CD8-positive, alpha-beta memory T cell (primary cell): ENCODE measurements around the gene AFMID. TPM values are rescaled to one million over a fixed set of nuclear protein-coding genes. Genes with fewer than 3 reads are reported as not detected.
"Not testable (repeated sequence)": the region's sequence is repeated elsewhere in the genome, so short reads cannot be mapped to it uniquely, and the experiment has no call there.

ENCODE experiments used
- CTCF ChIA-PET: fragments of 350-600 bp; sonication (Branson Sonifier 250); formaldehyde crosslinking; loops from one replicate; lab custom pipeline; 2021; ENCODE audit warnings: antibody characterized with exemption; lab: Charles Lee
- POLR2A ChIA-PET: fragments of 350-600 bp; sonication (Branson Sonifier 250); formaldehyde crosslinking; loops from one replicate; lab custom pipeline; 2021; ENCODE audit warnings: antibody characterized with exemption; lab: Charles Lee
- DNase-seq, 5 donors: peaks; one replicate each; pipeline versions ENCODE4 v3.0.0 to v3.0.0-alpha.2; 2020 to 2022; ENCODE audit warnings: mixed read lengths in 1 of 5
- H3K27ac ChIP-seq: one replicate; pipeline ENCODE4 v1.7.0; 2013; ENCODE audit warnings: low read depth, mild to moderate bottlenecking, low read length, moderate library complexity
- H3K27me3 ChIP-seq: 2 replicates; pipeline ENCODE4 v1.7.0; 2013; ENCODE audit warnings: low read length, mild to moderate bottlenecking; ENCODE audit not compliant: insufficient read depth, poor library complexity, severe bottlenecking
- H3K36me3 ChIP-seq: 2 replicates; pipeline ENCODE4 v1.7.0; 2013; ENCODE audit warnings: mild to moderate bottlenecking, low read length, moderate library complexity; ENCODE audit not compliant: insufficient read depth
- H3K4me1 ChIP-seq: 2 replicates; pipeline ENCODE4 v1.7.0; 2013; ENCODE audit warnings: mild to moderate bottlenecking, low read length, moderate library complexity; ENCODE audit not compliant: insufficient read depth
- H3K4me3 ChIP-seq: 2 replicates; pipeline ENCODE4 v1.7.0; 2013; ENCODE audit warnings: mild to moderate bottlenecking, low read length
- H3K9me3 ChIP-seq: 2 replicates; pipeline ENCODE4 v1.7.0; 2013; ENCODE audit warnings: mild to moderate bottlenecking, low read length
- H3K27ac Mint-ChIP-seq, 8 donors: one replicate each; pipeline ENCODE4 v1.8.0; 2020 to 2021; ENCODE audit warnings: mixed read lengths in 8 of 8, mild to moderate bottlenecking in 6 of 8, inconsistent platforms in 3 of 8, moderate library complexity in 3 of 8
- H3K27me3 Mint-ChIP-seq, 2 donors: one replicate each; pipeline ENCODE4 v1.8.0; 2020 to 2021; ENCODE audit warnings: mixed read lengths in 2 of 2, mild to moderate bottlenecking in 1 of 2, moderate library complexity in 1 of 2
- H3K36me3 Mint-ChIP-seq, 3 donors: one replicate each; pipeline ENCODE4 v1.8.0; 2020 to 2021; ENCODE audit warnings: mixed read lengths in 3 of 3, inconsistent platforms in 1 of 3, mild to moderate bottlenecking in 1 of 3
- H3K4me1 Mint-ChIP-seq, 3 donors: one replicate each; pipeline ENCODE4 v1.8.0; 2020 to 2021; ENCODE audit warnings: mixed read lengths in 3 of 3, inconsistent platforms in 1 of 3, mild to moderate bottlenecking in 1 of 3
- H3K4me3 Mint-ChIP-seq, 7 donors: one replicate each; pipeline ENCODE4 v1.8.0; 2020 to 2021; ENCODE audit warnings: mixed read lengths in 7 of 7, mild to moderate bottlenecking in 6 of 7, moderate library complexity in 4 of 7, inconsistent platforms in 2 of 7
- H3K9me3 Mint-ChIP-seq, 5 donors: one replicate each; pipeline ENCODE4 v1.8.0; 2020 to 2022; ENCODE audit warnings: mixed read lengths in 5 of 5, mild to moderate bottlenecking in 3 of 5, moderate library complexity in 2 of 5, inconsistent platforms in 1 of 5
- polyA plus RNA-seq: library from polyadenylated mRNA; unstranded; fragments of 300-500 nt; fragmentation: Illumina TruSeq; gene quantifications from one replicate; pipeline ENCODE4 v1.2.3, GENCODE V29; 2021
- total RNA-seq, 2 experiments: library from RNA; stranded (reverse); gene quantifications; one replicate each; pipeline ENCODE4 v1.2.3, GENCODE V29; 2021

The AFMID gene
- total and polyA plus RNA-seq, 3 experiments from 2014 or later = 1.4 to 30.2 (median 24.7) TPM

DNA sequence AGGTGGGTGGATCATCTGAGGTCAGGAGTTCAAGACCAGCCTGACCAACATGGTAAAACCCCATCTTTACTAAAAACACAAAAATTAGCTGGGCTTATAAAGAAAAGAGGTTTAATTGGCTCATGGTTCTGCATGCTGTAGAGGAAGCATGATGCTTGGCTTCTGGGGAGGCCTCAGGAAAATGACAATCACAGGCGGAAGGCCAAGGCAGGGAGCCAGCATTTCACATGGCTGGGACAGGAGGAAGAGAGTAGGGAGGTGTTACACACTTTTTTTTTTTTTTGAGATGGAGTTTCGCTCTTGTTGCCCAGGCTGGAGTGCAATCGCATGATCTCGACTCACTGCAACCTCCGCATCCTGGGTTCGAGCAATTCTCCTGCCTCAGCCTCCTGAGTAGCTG lies 47.9 kb downstream of the AFMID start:
- H3K4me1 ChIP-seq, POLR2A ChIA-PET, H3K9me3 ChIP-seq, H3K4me3 Mint-ChIP-seq, H3K36me3 Mint-ChIP-seq, DNase-seq, H3K36me3 ChIP-seq, H3K27ac ChIP-seq, H3K27ac Mint-ChIP-seq, H3K4me3 ChIP-seq, H3K9me3 Mint-ChIP-seq: not testable (repeated sequence)
- peaks cover 19 to 30% of the 10 kb centered on the region in 2 donors for H3K27me3 Mint-ChIP-seq
- CTCF ChIA-PET = interaction anchor here (1.3 kb wide), 1 partner anchor 16 kb away, joined by 3 read pairs; no protein-coding TSS in a partner anchor
- peaks cover 3 to 13% (median 5%) of the 10 kb centered on the region in 3 donors for H3K4me1 Mint-ChIP-seq
- H3K27me3 ChIP-seq = peaks cover 12% of the 10 kb centered on the region

DNA sequence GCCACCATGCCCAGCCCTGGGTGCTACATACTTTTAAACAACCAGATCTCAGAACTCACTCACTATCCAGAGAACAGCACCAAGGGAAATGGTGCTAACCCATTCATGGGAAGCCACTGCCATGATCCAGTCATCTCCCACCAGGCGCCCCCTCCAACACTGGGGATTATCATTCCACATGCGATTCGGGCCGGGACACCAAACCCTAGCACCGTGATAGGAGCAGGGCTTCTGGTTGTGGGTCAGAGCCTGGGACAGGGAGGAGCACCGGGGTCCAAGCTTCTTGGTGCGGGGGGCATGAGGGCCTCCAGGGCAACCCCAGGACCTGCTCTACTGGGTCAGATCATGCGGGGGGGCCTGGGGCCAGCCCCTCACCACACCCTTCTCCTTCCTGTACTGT lies 48.7 kb downstream of the AFMID start:
- no peaks in the 10 kb centered on the region for H3K36me3 Mint-ChIP-seq
- peaks cover 3 to 10% (median 5%) of the 10 kb centered on the region in 3 donors for H3K4me1 Mint-ChIP-seq
- Histone ChIP-seq H3K9me3 (no peaks in the 10 kb centered on the region), H3K36me3 (no peaks in the 10 kb centered on the region), H3K4me1 (no peaks in the 10 kb centered on the region), H3K27me3 (peaks cover 6% of the 10 kb centered on the region), H3K4me3 (no peak overlapping the region), H3K27ac (no peak overlapping the region)
- H3K27me3 Mint-ChIP-seq = peaks cover 18 to 22% of the 10 kb centered on the region in 2 donors
- no peak for DNase-seq
- ChIA-PET CTCF (interaction anchor here (1.3 kb wide), 1 partner anchor 15 kb away, joined by 3 read pairs; no protein-coding TSS in a partner anchor), POLR2A (no interaction called here)
- H3K27ac Mint-ChIP-seq = no peak overlapping the region
- no peaks in the 10 kb centered on the region for H3K9me3 Mint-ChIP-seq
- H3K4me3 Mint-ChIP-seq = no peak overlapping the region

DNA sequence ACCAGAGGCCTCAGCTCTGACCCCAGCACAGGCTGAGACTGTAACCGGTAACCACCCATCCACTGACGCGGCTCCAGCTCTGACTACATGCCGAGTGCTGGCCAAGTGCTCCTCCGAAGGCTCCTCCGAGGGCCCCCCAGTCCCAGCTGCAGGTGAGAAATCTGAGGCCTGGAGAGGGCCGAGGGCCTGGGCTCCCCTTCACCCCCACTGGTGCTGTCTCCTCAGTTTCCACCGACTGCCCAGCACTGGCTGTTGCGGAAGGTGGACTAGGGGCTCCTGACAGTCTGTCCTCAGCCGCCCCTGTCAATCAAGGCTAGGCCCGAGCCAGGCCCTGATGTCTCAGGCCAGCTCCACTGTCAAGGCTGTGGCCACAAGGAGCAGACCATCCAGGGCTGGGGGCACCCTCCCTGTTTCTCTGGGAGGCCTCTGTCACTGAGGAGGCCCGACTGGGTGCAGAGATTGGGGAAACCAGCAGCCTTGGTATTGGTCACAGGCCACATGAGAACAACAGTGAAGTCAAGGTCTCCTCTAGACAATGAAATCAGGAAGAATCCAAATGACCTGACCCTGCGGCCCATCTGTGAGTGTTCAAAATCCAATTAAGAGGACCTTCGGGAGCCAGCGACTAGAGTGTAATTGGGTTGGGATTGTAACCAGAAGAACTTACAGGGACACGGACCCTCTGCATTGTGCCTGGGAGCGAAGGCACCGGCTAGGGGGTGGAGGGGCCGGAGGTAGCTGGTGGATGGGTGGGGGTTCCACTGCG lies 49.4 kb downstream of the AFMID start:
- POLR2A ChIA-PET = no interaction called here
- Mint-ChIP-seq H3K9me3 (no peaks in the 10 kb centered on the region), H3K4me1 (peaks cover 3 to 10% (median 5%) of the 10 kb centered on the region in 3 donors), H3K4me3 (no peak overlapping the region), H3K36me3 (no peaks in the 10 kb centered on the region), H3K27me3 (peaks cover 13 to 16% of the 10 kb centered on the region in 2 donors), H3K27ac (peak overlapping the region in 1 of 8 donors; percentile 38)
- CTCF ChIA-PET = no interaction called here
- Histone ChIP-seq H3K27me3 (no peaks in the 10 kb centered on the region), H3K4me3 (no peak overlapping the region), H3K27ac (no peak overlapping the region), H3K9me3 (no peaks in the 10 kb centered on the region), H3K4me1 (no peaks in the 10 kb centered on the region), H3K36me3 (no peaks in the 10 kb centered on the region)
- no peak for DNase-seq

DNA sequence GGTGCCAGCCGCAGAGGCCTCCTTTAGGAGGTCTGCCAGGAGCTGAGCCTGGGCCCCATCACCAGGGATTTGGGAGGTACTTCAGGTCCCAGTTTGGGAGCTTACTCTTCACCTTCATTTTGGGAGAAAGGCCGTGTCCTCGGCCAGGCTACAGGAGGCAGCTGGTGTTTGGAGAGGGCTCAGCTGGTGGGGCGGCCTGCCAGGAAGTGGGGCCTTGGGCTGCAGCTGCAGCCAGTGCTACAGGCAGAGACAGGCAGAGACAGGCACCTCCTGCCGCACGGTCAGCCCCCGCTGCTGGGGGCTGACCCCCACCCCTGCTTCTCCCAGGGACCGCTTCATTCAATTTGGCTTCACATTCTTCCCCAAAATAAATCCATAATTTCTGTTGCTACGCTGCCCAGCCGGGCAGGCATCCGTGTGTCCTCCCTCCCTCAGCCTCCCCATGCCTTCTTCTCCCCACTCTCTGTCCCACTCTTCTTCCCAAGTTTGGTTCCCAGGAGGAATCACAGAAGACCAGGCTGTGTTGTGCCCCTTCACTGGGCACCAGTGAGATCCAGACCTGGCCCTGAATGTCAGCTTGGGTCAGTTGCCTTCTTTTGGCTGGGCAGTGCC lies 50.3 kb downstream of the AFMID start:
- Mint-ChIP-seq H3K4me1 (peaks cover 3 to 5% (median 5%) of the 10 kb centered on the region in 3 donors), H3K27me3 (peaks cover 8 to 10% of the 10 kb centered on the region in 2 donors), H3K27ac (no peak overlapping the region), H3K4me3 (no peak overlapping the region), H3K36me3 (no peaks in the 10 kb centered on the region), H3K9me3 (no peaks in the 10 kb centered on the region)
- no peak for DNase-seq
- ChIA-PET CTCF (no interaction called here), POLR2A (no interaction called here)
- no peaks in the 10 kb centered on the region for H3K9me3 ChIP-seq
- no peaks in the 10 kb centered on the region for H3K4me1 ChIP-seq
- H3K4me3 ChIP-seq = no peak overlapping the region
- H3K27ac ChIP-seq = no peak overlapping the region
- no peaks in the 10 kb centered on the region for H3K36me3 ChIP-seq
- no peaks in the 10 kb centered on the region for H3K27me3 ChIP-seq

DNA sequence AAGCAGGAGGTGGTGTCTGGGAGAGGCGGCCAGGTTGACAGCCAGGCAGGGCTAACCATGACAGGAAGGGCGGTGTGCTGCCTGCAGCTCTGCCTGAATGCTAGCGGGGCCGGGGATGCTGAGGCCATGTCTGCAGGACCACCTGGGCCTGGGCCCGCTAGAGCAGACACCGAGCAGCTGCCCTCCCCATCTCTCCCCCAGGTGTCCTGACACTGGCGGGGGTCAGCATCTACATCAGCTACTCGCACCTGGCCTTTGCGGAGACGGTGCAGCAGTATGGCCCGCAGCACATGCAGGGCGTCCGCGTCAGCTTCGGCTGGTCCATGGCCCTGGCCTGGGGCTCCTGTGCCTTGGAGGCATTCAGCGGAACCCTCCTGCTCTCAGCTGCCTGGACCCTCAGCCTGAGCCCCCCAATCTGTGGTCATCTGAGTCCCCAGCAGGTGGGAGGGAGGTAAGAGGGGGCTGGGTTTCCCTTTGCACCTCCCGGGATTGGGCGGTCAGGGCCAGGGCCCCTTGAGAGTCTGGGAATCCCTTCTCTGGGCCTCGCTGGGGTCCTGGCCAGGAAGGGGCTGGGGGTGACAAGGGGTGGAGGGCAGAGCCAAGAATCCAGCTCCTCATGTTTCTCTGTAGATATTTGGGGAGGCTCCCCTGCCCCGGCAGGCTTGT lies 51.8 kb downstream of the AFMID start:
- no peak overlapping the region for H3K27ac ChIP-seq
- DNase-seq = no peak
- no peaks in the 10 kb centered on the region for H3K9me3 ChIP-seq
- no peak overlapping the region for H3K4me3 Mint-ChIP-seq
- no peaks in the 10 kb centered on the region for H3K9me3 Mint-ChIP-seq
- no peak overlapping the region for H3K27ac Mint-ChIP-seq
- peaks cover 0 to 7% (median 0%) of the 10 kb centered on the region in 3 donors for H3K4me1 Mint-ChIP-seq
- H3K27me3 ChIP-seq = no peaks in the 10 kb centered on the region
- no peak overlapping the region for H3K4me3 ChIP-seq
- ChIA-PET POLR2A (interaction anchor here (0.9 kb wide), 1 partner anchor 9 kb away, joined by 3 read pairs; no protein-coding TSS in a partner anchor), CTCF (interaction anchor here (1.2 kb wide), 1 partner anchor 12 kb away, joined by 3 read pairs; no protein-coding TSS in a partner anchor)
- H3K36me3 Mint-ChIP-seq = no peaks in the 10 kb centered on the region
- no peaks in the 10 kb centered on the region for H3K36me3 ChIP-seq
- H3K4me1 ChIP-seq = no peaks in the 10 kb centered on the region
- H3K27me3 Mint-ChIP-seq = peaks cover under 1 to 1% of the 10 kb centered on the region in 2 donors

DNA sequence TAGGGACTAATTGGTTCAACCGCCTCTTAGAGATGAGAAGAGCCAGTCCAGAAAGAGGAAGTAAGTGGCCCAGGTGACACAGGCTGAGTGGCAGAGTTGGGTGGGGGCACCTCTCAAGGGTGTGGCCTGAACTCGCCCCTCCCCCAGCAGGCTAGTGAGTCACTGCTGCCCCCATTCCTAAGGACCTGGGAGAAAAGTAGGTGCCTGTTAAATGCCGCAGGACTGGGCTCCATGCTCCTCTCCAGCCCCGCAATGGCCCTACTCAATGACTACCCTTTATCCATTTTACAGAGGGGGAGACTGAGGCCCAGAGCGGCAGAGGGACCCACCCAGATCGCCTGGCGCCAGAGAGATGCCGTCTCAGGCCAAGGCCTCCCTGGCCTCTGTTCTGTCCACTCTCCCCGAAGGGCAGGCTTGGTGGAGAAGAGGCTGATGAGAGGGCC lies 52.3 kb downstream of the AFMID start:
- H3K4me1 Mint-ChIP-seq = peaks cover 0 to 7% (median 0%) of the 10 kb centered on the region in 3 donors
- H3K36me3 Mint-ChIP-seq = no peaks in the 10 kb centered on the region
- H3K9me3 Mint-ChIP-seq = no peaks in the 10 kb centered on the region
- H3K27me3 Mint-ChIP-seq = no peaks in the 10 kb centered on the region
- Histone ChIP-seq H3K4me1 (no peaks in the 10 kb centered on the region), H3K4me3 (no peak overlapping the region), H3K9me3 (no peaks in the 10 kb centered on the region), H3K27ac (no peak overlapping the region), H3K36me3 (no peaks in the 10 kb centered on the region), H3K27me3 (no peaks in the 10 kb centered on the region)
- DNase-seq = no peak
- no peak overlapping the region for H3K4me3 Mint-ChIP-seq
- CTCF ChIA-PET = interaction anchor here (1.2 kb wide), 1 partner anchor 11 kb away, joined by 3 read pairs; no protein-coding TSS in a partner anchor
- POLR2A ChIA-PET = no interaction called here
- no peak overlapping the region for H3K27ac Mint-ChIP-seq

DNA sequence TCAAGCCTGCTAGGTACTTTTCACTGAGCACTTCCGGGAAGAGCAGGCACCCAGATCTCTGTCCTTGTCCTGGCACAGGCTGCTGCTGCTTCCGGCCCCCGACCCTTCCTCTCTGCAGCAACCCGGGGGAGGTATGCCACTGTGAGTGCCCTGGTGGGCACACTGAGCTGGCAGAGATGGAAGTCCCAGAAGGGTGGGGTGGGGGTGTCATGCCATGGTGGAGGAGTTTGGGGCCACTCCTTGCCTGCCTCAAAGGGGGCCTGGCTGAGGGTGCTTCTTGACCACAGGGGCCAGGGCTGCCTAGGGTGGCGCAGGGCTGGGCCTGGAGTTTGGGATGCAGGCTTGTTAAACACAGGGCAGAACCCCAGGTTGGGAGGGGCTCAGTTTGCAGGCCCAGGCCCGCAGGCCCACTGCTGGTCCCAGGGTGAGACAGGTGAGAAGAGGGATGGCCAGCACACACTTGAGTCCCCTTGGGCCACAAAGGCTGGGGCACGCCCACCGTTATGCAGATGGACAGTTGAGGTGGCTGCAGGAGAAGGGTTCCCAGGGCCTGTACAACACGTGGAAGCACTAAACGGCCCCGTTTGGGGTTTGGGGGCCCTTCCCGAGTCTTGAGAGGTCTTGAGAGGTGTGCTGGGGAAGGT lies 53.0 kb downstream of the AFMID start:
- H3K27ac Mint-ChIP-seq = peak overlapping the region in 1 of 8 donors; percentile 70
- CTCF ChIA-PET = interaction anchor here (1.2 kb wide), 1 partner anchor 11 kb away, joined by 3 read pairs; no protein-coding TSS in a partner anchor
- no peaks in the 10 kb centered on the region for H3K36me3 Mint-ChIP-seq
- H3K27ac ChIP-seq = no peak overlapping the region
- no peak overlapping the region for H3K4me3 ChIP-seq
- no peaks in the 10 kb centered on the region for H3K9me3 Mint-ChIP-seq
- H3K27me3 Mint-ChIP-seq = no peaks in the 10 kb centered on the region
- POLR2A ChIA-PET = no interaction called here
- peaks cover 0 to 7% (median 0%) of the 10 kb centered on the region in 3 donors for H3K4me1 Mint-ChIP-seq
- H3K4me1 ChIP-seq = no peaks in the 10 kb centered on the region
- H3K9me3 ChIP-seq = no peaks in the 10 kb centered on the region
- H3K4me3 Mint-ChIP-seq = no peak overlapping the region
- H3K27me3 ChIP-seq = no peaks in the 10 kb centered on the region
- DNase-seq = no peak
- no peaks in the 10 kb centered on the region for H3K36me3 ChIP-seq
